HL-60 (cell line): Measurements from ENCODE around the gene TM9SF3.

ENCODE experiments used
- DNase-seq, 2 experiments: peaks; one replicate each; pipeline ENCODE4 v3.0.0-alpha.2; 2010 to 2020; ENCODE audit warnings: low read depth in 1 of 2, low spot score in 1 of 2
- H3K27ac ChIP-seq: fragments of 250-450 bp; sonication (Bioruptor Pico); replicated peaks from 2 replicates; pipeline ENCODE4 v1.5.1; 2020; ENCODE audit warnings: mild to moderate bottlenecking, moderate library complexity
- H3K27me3 ChIP-seq: fragments of 250-450 bp; sonication (Bioruptor Pico); 2 replicates; pipeline ENCODE4 v1.5.1; 2021; ENCODE audit warnings: mild to moderate bottlenecking, moderate library complexity; ENCODE audit not compliant: insufficient read depth, poor library complexity, severe bottlenecking
- H3K4me3 ChIP-seq: replicated peaks from 2 replicates; pipeline ENCODE4 v1.5.1; 2011; ENCODE audit warnings: mild to moderate bottlenecking, control low read depth, low read length; ENCODE audit not compliant: insufficient read depth
- CTCF ChIP-seq: IDR thresholded peaks from one replicate; pipeline ENCODE4 v1.5.1; 2011; ENCODE audit warnings: low read length, control low read depth, inconsistent platforms; ENCODE audit not compliant: insufficient read depth
- GABPA ChIP-seq: IDR thresholded peaks from 2 replicates; pipeline ENCODE4 v1.6.1; 2012; ENCODE audit warnings: low read depth
- POLR2AphosphoS5 ChIP-seq: IDR thresholded peaks from 2 replicates; pipeline ENCODE4 v1.6.1; 2012; ENCODE audit warnings: low read depth
- REST ChIP-seq: IDR thresholded peaks from 2 replicates; pipeline ENCODE4 v1.6.1; 2012; ENCODE audit warnings: low read depth; ENCODE audit not compliant: insufficient replicate concordance
- SPI1 ChIP-seq: IDR thresholded peaks from 2 replicates; pipeline ENCODE4 v1.6.1; 2012; ENCODE audit warnings: low read depth, mild to moderate bottlenecking, borderline replicate concordance

TM9SF3 gene

DNA sequence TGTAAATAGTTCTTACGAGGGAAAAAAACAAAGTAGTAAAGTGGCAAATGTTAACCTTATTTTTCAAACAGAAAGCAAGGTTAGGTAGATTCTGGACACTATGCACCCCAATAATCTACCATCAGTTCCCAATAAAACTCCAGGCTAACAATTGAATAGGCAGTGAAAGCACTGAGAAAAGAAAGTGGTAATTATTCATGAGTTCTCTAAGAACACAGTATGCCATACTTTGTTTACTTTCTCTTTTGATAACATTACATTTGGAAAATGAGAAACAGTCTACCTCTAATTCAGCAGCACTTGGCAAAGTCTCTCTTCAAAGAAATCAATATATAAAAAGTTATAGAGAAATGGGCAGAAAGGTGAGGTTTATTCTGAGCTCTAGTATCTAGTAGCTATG is 18.4 kb downstream of the TM9SF3 start:
- Histone ChIP-seq H3K27ac (no peak overlapping the region), H3K4me3 (no peak overlapping the region), H3K27me3 (no peaks in the 10 kb centered on the region)
- no peak for DNase-seq
- TF ChIP-seq SPI1 (no peak), CTCF (no peak), POLR2AphosphoS5 (no peak), GABPA (no peak), REST (no peak)

DNA sequence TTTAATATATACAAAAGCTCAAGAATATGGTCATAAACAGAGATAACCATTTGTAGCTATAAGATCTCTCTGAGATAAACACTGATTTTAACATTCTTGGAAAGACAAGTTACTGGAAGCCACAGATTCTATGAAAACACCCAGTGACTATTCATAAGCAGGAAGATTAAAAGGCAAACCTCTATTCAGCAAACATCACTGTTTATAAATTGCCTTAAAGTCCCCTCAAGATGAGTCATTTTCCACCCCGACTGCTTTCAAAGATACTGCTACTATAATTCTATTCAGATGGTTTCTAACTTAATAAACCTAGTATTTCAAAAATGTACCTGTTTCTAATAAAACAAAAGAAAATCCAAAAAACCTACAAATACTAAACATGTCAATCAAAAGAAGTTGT is 21.0 kb downstream of the TM9SF3 start:
- no peak for DNase-seq
- no peak overlapping the region for H3K27ac ChIP-seq
- TF ChIP-seq CTCF: no peak
- TF ChIP-seq SPI1: no peak
- TF ChIP-seq REST: no peak
- no peak for TF ChIP-seq POLR2AphosphoS5
- no peak for TF ChIP-seq GABPA
- no peaks in the 10 kb centered on the region for H3K27me3 ChIP-seq
- no peak overlapping the region for H3K4me3 ChIP-seq

GRCh38 chr10:96560966-96561887 is 25.6 kb downstream of the TM9SF3 start:
- H3K27ac ChIP-seq: no peak overlapping the region
- TF ChIP-seq REST (no peak), SPI1 (no peak), CTCF (no peak)
- no peak overlapping the region for H3K4me3 ChIP-seq
- no peak for DNase-seq
- H3K27me3 ChIP-seq: no peaks in the 10 kb centered on the region
